HG03342 (cell line): ENCODE data around the gene ABCA6.
A peak's percentile ranks its signal among the peaks of the same experiment; 100 is the strongest.

Source experiments
- ATAC-seq: cut with Tn5 transposase; IDR thresholded peaks from one replicate; pipeline ENCODE4 v1.9.1; 2021; ENCODE audit warnings: mild to moderate bottlenecking, moderate library complexity; ENCODE audit not compliant: unreplicated experiment

Gene ABCA6

DNA sequence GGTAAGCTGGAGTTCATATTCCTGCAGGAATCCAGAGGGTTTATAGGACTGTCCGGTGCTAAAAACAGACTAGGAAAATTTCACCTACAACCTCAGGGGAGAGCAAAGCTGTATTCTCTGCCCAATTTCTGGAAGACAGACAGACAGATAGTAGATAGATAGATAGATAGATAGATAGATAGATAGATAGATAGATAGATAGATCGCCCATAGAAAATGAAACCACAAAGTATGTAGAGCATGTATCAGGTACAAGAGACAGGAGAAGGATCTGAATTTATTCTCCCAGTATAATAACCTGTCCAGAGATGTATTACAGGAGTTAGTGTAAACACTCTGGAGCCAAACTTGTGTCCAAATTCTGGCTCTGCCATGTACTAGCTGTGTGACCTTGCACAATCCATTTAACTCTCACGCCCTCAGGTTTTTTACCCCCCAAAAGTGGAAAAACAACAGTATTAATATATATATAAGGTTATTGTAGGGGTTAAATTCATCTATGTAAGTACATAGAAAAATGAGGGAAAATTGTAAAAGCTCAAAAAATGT, 2.1 kb upstream of the ABCA6 start:
- ATAC-seq = no peak

DNA sequence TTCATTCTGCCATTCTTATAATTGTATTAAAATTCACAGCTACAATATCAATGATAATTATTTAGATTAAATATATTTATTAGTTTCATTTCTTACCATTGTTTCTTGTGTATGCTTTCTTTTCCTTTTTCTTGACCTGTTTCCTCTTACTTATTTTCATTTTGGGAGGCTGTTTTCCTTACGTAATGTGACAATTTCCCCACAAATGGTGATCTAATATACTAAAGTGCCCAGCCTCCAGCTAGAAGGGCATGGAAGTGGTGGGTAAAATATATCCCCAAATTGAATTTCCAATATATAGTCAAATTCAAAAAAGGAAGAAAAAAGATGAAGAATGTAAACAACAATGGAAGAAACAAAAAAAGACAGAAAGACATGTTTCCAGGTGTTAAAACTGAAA, 1.5 kb upstream of the ABCA6 start:
- ATAC-seq = no peak

DNA sequence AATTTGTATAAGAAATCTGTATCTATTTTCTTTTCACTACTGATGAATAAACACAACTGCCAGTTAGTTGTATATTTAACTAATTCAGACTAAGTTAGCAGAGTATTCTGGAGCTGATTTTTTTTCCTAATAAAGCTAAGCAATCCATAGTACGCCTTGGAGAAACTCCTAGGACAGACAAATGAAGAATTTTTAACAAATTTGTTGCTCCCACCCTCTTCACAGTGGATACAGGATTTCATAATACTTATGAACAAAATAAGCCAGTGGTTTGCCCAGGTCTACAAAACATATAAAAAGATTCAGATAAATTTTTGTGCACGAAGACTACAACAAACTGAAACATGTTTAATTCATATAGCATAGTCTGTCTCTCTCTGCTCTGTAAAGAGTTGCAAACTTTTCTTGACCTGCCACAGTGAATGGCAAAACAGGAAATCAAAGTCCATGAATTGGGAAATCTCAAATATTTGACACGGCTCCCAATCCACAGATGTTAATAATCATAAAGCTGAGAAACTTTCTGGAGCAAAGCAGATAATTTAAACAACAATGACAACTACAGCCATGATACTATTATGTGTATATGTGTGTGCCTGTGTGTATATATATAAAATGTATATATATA, 594 bp upstream of the ABCA6 start:
- ATAC-seq = no peak

DNA sequence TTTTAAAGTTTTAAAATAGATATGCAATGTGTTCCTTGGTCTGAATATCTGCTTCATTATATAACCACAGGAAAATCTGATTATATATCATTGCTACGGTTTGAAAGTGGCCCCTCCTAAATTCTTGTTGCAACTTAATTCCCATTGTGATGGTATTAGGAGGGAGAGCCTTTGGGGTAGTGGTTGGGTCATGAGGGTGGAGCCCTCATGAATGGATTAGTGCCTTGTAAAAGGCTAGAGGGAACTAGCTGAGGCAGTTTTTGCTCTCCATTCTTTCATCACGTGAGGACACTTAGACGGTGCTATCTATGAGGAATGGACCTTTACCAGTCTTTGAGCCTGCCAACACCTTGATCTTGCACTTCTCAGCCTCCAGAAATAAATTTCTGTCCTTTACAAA, 7.6 kb downstream of the ABCA6 start:
- ATAC-seq = no peak

DNA sequence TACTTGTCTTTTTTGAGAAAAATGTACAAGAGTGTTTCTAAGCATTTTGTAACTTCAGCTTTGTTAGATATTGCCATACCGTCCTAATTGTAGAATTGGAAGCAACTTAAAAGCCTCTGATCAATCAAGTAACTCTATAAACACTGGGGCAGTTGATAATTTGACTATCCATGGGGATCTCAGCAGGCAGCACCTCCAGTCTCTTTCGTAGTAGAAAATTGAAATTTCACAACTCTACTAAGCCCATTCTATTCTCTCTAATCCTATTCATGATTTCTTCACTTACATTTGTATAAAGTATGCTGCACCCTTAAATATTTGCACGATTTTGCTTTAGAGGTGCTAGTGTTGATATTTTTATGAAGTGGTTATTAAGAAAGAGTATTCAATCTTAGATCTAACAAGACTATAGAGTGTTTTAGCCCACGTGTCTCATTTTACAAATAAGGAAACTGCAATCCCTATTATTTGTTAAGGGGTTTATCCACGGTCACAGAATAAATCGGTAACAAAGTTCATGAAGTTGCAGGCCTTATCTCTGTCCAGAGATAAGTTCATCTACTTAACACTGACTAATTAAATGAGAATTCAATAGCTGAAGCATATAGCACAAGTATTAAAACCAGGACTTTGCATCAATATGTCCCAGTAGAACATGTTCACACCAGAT, 10.9 kb downstream of the ABCA6 start:
- ATAC-seq = no peak

DNA sequence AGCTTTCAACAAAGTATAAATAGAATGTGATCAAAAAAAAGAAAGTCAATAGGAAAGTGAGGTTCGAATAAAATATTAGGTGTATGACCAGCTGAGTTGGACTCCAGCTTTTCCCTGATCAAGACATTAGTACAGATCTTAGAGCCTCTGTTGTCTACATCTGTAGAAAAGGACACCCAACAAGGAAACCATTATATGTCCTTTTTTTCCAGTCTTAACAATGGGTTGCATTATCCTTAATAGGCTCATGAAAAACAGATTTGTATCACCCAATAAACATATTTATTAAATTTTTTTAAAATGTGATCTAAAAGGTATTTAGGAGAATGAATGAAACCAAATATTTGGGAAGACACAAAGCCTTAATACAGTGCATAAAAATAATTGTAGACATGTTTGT, 18.1 kb downstream of the ABCA6 start:
- ATAC-seq = no peak

DNA sequence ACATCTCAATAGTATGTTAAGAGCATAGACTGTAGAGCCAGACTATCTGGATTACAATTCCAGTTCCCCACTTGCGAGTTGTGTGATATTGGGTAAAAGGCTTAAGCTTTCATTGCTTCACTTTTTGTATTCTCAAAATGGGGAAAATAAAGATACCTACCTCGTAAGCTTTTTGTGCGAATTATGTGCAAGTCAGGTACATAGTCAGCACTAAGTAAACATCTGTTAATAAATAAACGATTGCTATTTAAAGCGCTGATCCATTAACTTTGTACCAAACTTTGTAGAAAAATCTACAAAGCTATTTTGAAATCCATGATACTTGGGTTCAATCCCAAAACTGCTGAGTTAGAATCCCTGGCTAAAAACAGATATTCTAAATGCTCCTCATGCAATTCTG, 19.6 kb downstream of the ABCA6 start:
- ATAC-seq = no peak

DNA sequence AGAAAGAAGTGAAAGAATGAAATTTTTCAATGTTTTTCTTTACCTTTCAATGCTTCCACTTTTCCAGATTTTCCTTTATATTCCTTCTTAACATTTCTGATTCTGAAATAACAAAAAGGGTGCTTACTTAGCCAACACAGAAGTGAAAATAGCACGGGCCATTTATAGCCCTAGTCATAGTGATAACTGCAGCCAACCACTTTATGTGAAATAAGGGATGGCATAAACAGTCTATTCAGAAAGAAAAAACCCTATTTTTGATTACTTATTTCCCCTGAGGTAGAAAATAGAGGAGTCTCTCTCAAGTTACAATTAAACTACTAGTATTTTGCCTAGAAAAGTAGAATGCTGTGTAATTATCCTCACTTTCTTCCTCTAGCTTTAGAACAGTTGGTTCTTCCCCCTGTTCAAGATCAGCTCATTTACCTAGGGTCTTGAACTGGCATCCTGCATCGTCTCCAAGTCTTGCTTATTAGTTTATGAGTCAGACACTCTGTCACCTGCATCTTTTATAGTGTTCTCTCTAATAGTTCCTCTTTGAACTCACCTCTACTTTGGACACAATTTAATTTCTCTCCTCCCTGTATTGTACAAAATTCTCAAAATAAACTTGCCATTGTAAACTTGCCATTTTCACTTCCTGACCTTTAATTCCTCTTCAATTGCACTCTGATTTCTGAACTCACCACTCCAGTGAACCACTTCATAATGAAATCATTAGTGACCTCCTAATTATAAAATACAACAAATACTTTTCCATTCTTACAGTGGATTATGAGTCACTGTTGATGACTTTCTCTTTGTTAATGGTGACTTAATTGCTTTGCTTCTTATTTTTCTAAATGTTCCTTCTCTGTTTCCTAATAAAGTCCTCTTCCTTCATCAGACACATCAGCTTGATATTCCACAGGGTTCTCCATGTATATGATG, 23.6 kb downstream of the ABCA6 start:
- ATAC-seq = peak; percentile 42

DNA sequence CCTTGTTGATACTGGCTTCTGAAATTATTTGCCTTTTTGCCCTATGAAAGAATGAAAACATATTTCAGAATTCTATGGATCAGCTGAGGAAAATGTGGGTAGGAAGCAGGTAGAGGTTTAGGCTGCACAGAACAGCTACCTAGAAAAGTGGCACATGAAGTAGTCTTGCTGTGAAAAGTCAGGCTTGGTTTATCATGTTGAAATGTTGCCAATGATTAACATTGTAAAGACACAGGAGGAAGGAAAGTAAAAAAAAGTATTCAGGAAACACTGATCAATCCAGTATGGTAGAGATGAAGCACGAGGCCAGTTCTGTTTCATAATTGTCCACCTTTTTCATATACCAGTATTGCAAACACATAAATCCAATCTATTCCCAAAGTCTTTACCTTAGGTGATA, 29.9 kb downstream of the ABCA6 start:
- no peak for ATAC-seq

DNA sequence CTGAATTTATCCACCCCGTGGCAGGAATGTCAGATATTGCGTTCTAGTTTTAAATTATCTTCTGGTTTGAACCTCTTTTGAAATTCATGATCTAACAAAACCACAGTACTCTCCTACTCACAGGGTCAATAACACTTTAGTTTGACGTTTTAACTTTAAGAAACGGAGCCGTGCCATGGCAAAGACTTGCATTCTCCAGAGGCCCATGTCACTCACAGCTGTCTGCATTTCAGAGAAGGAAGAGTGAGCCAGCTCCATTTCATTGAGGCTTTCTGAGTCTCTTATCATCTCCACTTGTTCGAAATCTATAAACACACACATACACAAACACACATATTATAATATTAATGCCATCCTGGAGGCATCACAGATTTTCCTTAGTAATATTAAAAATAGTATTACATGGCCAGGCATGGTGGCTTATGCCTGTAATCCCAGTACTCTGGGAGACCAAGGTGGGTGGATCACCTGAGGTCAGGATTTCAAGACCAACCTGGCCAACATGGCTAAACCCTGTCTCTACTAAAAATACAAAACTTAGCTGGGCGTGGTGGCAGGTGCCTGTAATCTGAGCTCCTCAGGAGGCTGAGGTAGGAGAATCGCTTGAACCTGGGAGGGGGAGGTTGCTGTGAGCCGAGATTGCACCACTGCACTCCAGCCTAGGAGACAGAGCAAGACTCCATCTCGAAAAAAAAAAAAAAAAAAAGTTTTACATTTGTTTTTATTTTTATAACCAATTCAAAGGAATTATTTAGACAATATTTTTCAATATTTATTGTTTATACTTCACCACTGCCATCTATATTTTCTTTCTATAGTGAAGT, 35.6 kb downstream of the ABCA6 start:
- ATAC-seq = no peak

DNA sequence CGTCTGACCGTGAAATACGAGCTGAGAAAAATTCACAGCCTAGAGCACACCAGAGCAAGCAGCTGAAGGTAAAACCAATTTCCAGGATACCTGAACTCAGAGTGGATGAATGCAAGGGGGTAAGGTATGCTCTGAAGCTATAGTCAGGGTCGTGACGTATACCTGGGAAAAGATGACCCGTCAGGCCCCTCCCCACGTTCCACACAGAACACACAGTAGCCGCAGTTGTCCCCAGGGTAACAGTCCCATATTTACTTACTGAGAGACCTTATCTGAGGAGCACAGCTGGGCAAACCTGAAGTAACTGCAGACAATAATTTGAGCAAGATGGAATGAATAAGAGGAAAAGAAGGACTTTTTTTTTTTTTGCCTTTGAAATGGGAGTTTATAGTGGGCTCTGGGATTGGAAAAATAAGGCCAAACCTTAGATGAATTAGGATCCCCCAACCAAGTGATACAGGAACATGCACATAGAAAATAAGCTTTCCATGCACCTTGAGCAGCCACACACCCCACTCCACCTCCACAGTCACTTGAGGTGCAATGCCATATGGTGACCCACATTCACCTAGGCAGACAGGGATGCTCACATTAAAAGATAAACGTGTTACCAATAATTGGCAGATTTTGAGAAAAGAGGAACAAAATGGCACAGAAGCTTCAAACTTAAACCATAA, 38.0 kb downstream of the ABCA6 start:
- ATAC-seq = no peak

DNA sequence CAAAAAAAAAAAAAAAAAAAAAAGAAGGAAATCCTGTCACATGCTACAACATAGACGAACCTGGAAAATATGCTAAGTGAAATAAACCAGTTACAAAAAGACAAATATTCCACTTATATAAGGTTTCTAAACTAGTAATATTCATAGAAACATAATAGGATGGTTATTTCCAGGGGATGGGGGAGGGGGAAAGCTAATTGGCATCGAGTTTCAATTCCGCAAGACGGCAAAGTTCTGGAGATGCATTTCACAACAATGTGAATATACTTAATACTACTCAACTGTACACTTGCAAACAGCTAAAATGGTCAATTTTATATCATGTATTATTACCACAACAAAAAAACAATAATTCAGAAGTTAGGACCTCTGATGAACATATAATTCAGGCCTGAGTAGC, 43.1 kb downstream of the ABCA6 start:
- ATAC-seq = no peak

DNA sequence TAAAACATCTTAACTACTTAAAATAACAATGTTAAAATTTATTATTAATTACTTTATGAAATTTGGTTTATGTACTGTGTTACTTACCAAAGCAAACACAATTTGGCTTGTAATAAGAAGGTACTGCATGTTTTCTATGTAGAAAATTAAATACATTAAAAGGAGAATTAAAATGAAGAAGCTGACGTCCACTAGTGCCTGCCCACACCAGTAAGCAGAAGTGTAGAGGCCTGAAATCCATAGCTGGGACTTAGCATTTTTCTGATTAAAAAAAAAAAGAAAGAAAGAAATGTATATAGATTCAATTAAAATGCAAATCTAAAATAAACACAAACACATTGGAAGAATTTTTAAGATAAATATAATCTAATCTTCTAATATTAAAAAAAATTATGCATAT, 45.2 kb downstream of the ABCA6 start:
- ATAC-seq = no peak

DNA sequence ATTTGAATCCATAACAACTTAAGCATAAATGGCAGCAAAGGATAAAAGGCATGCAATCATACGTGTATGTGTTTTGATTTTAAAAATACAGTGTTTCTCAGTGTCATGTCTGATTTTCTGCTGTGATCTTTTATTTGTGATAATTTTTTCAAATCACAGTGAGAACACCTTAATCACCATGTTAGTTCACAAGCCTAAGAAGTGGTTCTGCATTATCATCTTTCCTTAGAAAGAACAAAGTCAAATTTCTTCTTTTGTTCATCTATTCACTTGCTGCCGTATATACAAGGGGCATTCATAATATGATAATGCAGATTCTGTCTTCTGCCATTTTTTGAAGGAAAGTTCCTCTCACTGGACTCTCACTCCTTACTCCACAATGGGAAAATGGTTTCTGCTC, 47.7 kb downstream of the ABCA6 start:
- no peak for ATAC-seq

DNA sequence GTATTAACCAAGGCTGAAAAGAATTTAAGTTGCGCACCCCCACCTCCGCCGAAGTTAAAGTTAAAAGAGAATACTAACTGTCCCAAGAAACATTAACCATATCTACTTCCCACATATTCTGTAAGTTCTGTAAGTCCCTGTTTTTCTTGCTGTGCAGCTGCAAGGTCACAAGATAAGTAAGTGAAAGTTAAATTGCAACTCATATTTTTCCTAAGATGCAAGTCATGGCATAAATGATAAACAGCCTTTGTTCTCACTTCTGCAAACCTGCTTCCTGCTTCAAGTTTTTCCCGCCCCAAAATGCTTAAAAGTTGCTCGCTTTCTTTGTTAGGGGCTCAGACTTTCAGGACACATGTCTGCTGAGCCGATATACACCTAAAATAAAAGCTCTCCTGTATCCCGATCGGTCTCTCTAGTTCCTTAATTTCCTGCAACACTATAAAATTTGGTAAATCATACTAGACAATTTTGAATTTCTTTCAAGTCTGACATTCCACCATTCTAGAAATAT, 48.4 kb downstream of the ABCA6 start:
- no peak for ATAC-seq

DNA sequence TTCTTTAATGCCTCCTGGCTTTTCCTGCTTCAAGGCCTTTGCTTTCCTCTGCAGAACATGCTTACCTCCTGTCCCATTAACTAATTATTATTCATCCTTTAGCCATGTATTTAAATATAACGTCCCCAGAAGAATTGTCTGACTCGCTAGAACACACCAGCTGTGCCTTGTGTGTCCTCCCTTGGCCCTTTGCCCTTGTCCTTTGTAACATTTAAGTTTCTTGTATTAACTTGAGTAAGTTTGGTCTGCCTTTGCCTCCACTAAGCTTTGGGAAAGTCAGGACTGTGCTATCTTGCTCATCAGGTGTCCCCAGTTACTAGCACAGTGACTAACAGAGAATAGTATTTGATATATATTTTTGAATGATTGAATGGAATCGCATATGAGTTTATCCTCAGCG, 51.3 kb downstream of the ABCA6 start:
- ATAC-seq = no peak

DNA sequence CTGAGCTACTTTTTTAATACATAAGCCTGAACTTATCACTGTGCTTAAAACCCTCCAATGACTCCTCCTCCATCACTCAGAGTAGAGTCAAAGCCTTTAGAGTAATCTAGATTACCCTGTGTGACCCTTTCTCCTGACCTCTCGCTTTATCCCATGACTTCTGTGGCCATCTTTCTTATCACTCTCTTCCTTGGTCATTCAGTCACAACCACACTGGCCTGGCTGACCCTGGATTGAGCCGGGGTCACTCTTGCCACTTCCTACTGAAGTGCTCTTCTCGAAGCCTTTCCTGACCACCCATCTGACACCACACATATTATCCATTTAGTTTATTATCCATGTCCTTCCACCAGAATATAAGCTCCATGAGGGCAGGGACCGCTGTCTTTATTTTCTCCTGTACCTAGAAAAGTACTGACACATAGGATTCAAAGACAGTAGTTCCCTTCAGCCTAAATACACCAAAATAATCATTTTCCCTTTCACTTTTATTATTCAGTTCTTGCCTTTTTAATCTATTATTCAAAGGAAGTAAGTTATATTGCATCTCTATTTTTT, 53.0 kb downstream of the ABCA6 start:
- no peak for ATAC-seq

DNA sequence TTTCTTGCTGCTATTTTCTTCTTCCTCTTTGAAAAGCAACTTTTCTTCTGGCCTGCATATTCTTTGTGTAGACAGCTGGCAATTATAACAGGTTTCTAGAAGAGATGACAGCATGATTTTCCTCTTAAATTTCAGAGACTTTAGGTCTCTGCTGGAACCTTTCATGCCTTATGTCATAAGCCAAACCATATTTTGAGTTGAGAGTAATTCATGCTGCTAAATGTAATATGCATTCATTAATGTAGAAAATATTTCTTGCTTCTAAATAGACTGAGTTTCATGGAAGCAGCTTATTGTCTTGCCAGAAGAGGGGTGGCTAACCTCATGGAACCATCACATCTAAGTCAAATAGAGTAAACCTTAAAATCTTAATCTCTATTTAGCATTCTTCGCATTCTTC, 55.1 kb downstream of the ABCA6 start:
- ATAC-seq = no peak

DNA sequence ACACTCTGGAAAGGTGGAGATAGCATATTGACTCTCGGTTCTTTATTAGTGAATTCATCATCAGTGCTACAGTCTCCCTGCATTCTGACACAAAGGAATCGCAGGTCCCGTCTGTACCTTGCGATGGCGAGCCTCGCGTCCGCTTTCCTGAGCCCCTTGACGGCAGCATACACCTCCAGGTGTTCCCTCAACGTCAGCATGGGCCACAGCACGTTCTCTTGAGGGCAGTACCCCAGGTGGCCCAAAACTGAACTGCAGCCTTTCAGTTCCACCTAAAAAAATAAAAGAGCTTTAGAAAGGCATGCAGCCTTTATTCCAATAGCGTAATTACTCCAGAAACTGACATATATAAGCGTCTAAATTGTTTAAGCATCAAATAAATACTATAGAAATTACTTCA, 56.8 kb downstream of the ABCA6 start:
- ATAC-seq = no peak

DNA sequence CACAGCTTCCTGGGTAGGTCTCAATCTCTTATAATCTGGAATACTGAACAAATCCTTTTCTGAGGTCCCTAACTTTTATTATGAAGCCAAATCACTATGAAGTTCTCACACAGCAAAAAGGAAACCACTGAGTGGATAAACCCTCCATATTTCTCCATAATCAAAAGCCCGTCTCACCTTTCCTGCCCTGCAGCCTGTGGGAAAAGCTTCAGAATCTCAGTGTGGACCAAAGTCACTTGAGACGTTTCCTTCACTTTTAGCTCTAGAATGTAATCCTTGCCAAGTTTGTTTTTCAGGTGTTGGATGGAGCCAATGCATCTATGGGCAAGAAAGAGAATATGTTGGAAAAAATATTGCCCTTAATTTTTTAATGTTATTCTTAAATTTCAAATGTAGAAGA, 59.0 kb downstream of the ABCA6 start:
- no peak for ATAC-seq
